Keratinocyte (primary cell): ENCODE data around the gene ABLIM1.

Experiments
- CTCF ChIP-seq, 3 experiments: IDR thresholded peaks in 1 of 3; conservative IDR thresholded peaks in 1 of 3; optimal IDR thresholded peaks in 1 of 3; 2 replicates in 2 of 3; 3 replicates in 1 of 3; pipeline versions ENCODE3 to v1.5.1; 2011; ENCODE audit warnings: low read length in 3 of 3, mild to moderate bottlenecking in 3 of 3, moderate library complexity in 2 of 3, control low read depth in 1 of 3, inconsistent platforms in 1 of 3; ENCODE audit not compliant: insufficient read depth in 2 of 3; ENCODE audit errors: extremely low read depth in 1 of 3
- EZH2 ChIP-seq: IDR thresholded peaks from one replicate; pipeline ENCODE4 v1.6.1; 2012; ENCODE audit warnings: inconsistent platforms, mild to moderate bottlenecking, low read length, moderate library complexity

DNA sequence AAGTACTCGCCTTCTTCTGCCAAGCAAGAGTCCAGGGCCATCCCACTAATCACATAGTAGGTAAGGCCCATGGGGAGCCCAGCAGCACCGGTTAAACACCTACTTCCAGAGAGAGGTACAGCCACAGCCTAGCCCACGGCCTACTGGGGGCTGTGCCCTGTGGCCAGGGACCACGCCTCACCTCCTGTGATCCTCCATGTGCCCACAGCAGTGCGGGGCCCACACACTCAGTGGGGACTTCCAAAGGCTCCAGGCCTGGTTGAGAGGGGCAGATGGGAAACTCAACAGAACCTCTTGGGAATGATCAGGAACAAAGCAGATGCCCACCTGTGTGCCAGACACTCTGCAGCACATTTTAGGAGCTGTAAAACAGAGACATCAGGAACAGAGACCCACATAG is 273.5 kb downstream of the ABLIM1 start:
- no peak for TF ChIP-seq CTCF (optimal IDR thresholded peaks at IDR 0.05 in 1 of 3, IDR thresholded peaks at IDR 0.05 in 1 of 3, conservative IDR thresholded peaks at IDR 0.05 in 1 of 3; ENCODE audit: extremely low read depth in 1 of 3, insufficient read depth in 2 of 3, low read length in 3 of 3)
- no peak for TF ChIP-seq EZH2
